Measurements from ENCODE around the gene TMEM200B. TPM values are rescaled to one million over a fixed set of nuclear protein-coding genes. Genes with fewer than 3 reads are reported as not detected.

Gene TMEM200B
- total RNA-seq, 1 experiment from 2014 or later: 9.0 TPM

DNA sequence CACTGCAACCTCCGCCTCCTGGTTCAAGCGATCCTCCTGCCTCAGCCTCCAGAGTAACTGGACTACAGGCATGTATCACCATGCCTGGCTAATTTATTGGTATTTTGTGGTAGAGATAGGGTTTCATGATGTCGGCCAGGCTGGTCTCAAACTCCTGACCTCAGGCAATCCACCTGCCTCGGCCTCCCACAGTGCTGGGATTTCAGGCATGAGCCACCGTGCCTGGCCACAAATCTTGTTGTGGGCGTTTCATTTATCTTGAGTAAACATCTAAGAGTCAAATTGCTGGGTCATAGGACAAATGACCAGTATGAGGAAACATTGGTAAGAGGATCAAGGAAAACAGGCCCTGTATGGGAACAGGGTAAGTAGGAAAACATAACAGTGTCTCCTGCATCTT, 17.9 kb downstream of the TMEM200B start:
- Histone ChIP-seq H3K79me2 (ENCODE audit: low read length) (no peaks in the 10 kb centered on the region), H3K4me3 (ENCODE audit: low read length) (no peak overlapping the region), H3K9me3 (ENCODE audit: low read length) (no peaks in the 10 kb centered on the region), H3K9me2 (replicated peaks; ENCODE audit: low read length) (no peaks in the 10 kb centered on the region), H3K27ac (ENCODE audit: low read length) (0 out of 2 replicates have a peak overlapping the region, but pooled peaks have one; percentile 20), H3K9ac (ENCODE audit: low read length) (no peak overlapping the region), H3K27me3 (ENCODE audit: low read length) (no peaks in the 10 kb centered on the region), H3F3A (ENCODE audit: low read length, unreplicated experiment) (no peaks in the 10 kb centered on the region), H4K20me1 (ENCODE audit: low read length) (no peaks in the 10 kb centered on the region), H2AFZ (ENCODE audit: low read length) (no peak overlapping the region), H3K4me1 (ENCODE audit: insufficient read depth, low read length) (peaks cover 8% of the 10 kb centered on the region), H3K36me3 (ENCODE audit: low read depth, low read length) (no peaks in the 10 kb centered on the region), H3K4me2 (ENCODE audit: low read length) (no peak overlapping the region)
- POLR2A ChIA-PET (ENCODE audit: unreplicated experiment): no interaction called here
- CTCF ChIA-PET: no interaction called here
- TF ChIP-seq CTCF (conservative IDR thresholded peaks at IDR 0.05; ENCODE audit: low read depth, low read length) (no peak), EZH2phosphoT487 (IDR thresholded peaks at IDR 0.05; ENCODE audit: borderline replicate concordance, low read length) (no peak), EZH2 (IDR thresholded peaks at IDR 0.05; ENCODE audit: low read length, unreplicated experiment) (no peak)
- ATAC-seq (peak; percentile 88), DNase-seq (peak; percentile 60)
- BruUV-seq (replicated peaks): no TSS peak
- intact Hi-C loops (cut with micrococcal nuclease): no loop called here

DNA sequence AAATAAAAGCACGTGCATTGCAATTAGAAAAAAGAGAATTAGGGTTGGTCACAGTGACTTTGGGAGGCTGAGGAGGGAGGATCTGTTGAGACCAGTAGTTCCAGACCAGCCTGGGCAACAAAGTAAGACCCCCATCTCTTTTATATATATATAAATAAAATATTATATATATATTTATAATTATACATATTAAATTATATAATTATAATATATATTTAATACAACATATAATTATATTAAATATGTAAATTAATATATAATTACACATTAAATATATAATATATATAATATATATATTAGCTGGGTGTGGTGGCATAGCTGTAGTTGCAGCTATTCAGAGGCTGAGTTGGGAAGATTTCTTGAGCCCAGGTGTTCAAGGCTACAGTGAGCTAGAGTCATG, 23.2 kb downstream of the TMEM200B start:
- H3F3A ChIP-seq (ENCODE audit: low read length, unreplicated experiment): no peaks in the 10 kb centered on the region
- no peaks in the 10 kb centered on the region for H3K9me2 ChIP-seq (replicated peaks; ENCODE audit: low read length)
- ChIA-PET CTCF (no interaction called here), POLR2A (ENCODE audit: unreplicated experiment) (no interaction called here)
- H3K9ac ChIP-seq (ENCODE audit: low read length): no peak overlapping the region
- H3K27me3 ChIP-seq (ENCODE audit: low read length): no peaks in the 10 kb centered on the region
- peaks cover 5% of the 10 kb centered on the region for H3K4me1 ChIP-seq (ENCODE audit: insufficient read depth, low read length)
- H3K27ac ChIP-seq (ENCODE audit: low read length): no peak overlapping the region
- H2AFZ ChIP-seq (ENCODE audit: low read length): no peak overlapping the region
- no TSS peak for BruUV-seq (replicated peaks)
- intact Hi-C loops (cut with micrococcal nuclease): no loop called here
- no peak overlapping the region for H3K4me2 ChIP-seq (ENCODE audit: low read length)
- H3K4me3 ChIP-seq (ENCODE audit: low read length): no peak overlapping the region
- no peaks in the 10 kb centered on the region for H3K79me2 ChIP-seq (ENCODE audit: low read length)
- no peak for DNase-seq
- TF ChIP-seq CTCF (conservative IDR thresholded peaks at IDR 0.05; ENCODE audit: low read depth, low read length) (no peak), EZH2phosphoT487 (IDR thresholded peaks at IDR 0.05; ENCODE audit: borderline replicate concordance, low read length) (no peak), EZH2 (IDR thresholded peaks at IDR 0.05; ENCODE audit: low read length, unreplicated experiment) (no peak)
- no peaks in the 10 kb centered on the region for H4K20me1 ChIP-seq (ENCODE audit: low read length)
- ATAC-seq: no peak
- H3K36me3 ChIP-seq (ENCODE audit: low read depth, low read length): no peaks in the 10 kb centered on the region; the same call in 1 of the 2 replicates
- H3K9me3 ChIP-seq (ENCODE audit: low read length): no peaks in the 10 kb centered on the region

GRCh38 chr1:29099286-29099685, 24.4 kb downstream of the TMEM200B start:
- no peak for TF ChIP-seq EZH2 (IDR thresholded peaks at IDR 0.05; ENCODE audit: low read length, unreplicated experiment)
- TF ChIP-seq CTCF (conservative IDR thresholded peaks at IDR 0.05; ENCODE audit: low read depth, low read length): no peak
- TF ChIP-seq EZH2phosphoT487 (IDR thresholded peaks at IDR 0.05; ENCODE audit: borderline replicate concordance, low read length): no peak
- ChIA-PET POLR2A (ENCODE audit: unreplicated experiment) (no interaction called here), CTCF (no interaction called here)
- no peaks in the 10 kb centered on the region; the same call in 1 of the 2 replicates for H3K36me3 ChIP-seq (ENCODE audit: low read depth, low read length)
- DNase-seq: no peak
- H3K27me3 ChIP-seq (ENCODE audit: low read length): no peaks in the 10 kb centered on the region
- H3K4me2 ChIP-seq (ENCODE audit: low read length): no peak overlapping the region
- no peaks in the 10 kb centered on the region for H4K20me1 ChIP-seq (ENCODE audit: low read length)
- no peak for ATAC-seq
- H3K4me3 ChIP-seq (ENCODE audit: low read length): no peak overlapping the region
- H3K9me3 ChIP-seq (ENCODE audit: low read length): no peaks in the 10 kb centered on the region
- no peak overlapping the region for H2AFZ ChIP-seq (ENCODE audit: low read length)
- no peaks in the 10 kb centered on the region for H3K9me2 ChIP-seq (replicated peaks; ENCODE audit: low read length)
- H3K27ac ChIP-seq (ENCODE audit: low read length): no peak overlapping the region
- H3F3A ChIP-seq (ENCODE audit: low read length, unreplicated experiment): no peaks in the 10 kb centered on the region
- peaks cover 16% of the 10 kb centered on the region for H3K4me1 ChIP-seq (ENCODE audit: insufficient read depth, low read length)
- intact Hi-C loops (cut with micrococcal nuclease): no loop called here
- no peaks in the 10 kb centered on the region for H3K79me2 ChIP-seq (ENCODE audit: low read length)
- no TSS peak for BruUV-seq (replicated peaks)
- no peak overlapping the region for H3K9ac ChIP-seq (ENCODE audit: low read length)
